Measurements from ENCODE around the gene DDR1. TPM values are rescaled to one million over a fixed set of nuclear protein-coding genes. Genes with fewer than 3 reads are reported as not detected.

DDR1 gene
- total RNA-seq (2014; rRNA removed; shearing (Covaris generic)) (140 and 154 TPM in 2 replicates), polyA plus RNA-seq (2016; fragmentation: Nextera tagmentation; extraction: Ambion mirVana) (58.3 and 71.6 TPM in 2 replicates)
- long read RNA-seq, partial matches to known transcripts, result 6 of 10 reads
- long read RNA-seq, other reads (novel, unspliced or antisense), result 3 of 10 reads

GRCh38 chr6:30883685-30884520 lies at the start of gene DDR1:
Gene DDR1 (plus strand): TSS chr6:30884519. CDS start chr6:30888730, 4,211 bp downstream.
- peak within 1 kb of the TSS; percentile 79 for H3K4me3 Mint-ChIP-seq
- no peaks in the 10 kb centered on the region for H3K9me2 ChIP-seq (ENCODE audit: insufficient read depth)
- peaks cover 33% of the 10 kb centered on the region for H3K27me3 Mint-ChIP-seq (ENCODE audit: insufficient read depth, low read depth, poor library complexity)
- H3K4me2 ChIP-seq, result peak within 1 kb of the TSS; percentile 100
- H3K27me3 ChIP-seq (ENCODE audit: insufficient read depth), result no peaks in the 10 kb centered on the region
- peaks cover 29% of the 10 kb centered on the region for H3F3A ChIP-seq (replicated peaks; ENCODE audit: low read depth)
- H3K9me3 Mint-ChIP-seq, result no peaks in the 10 kb centered on the region
- peak within 1 kb of the TSS; percentile 97 for H3K27ac ChIP-seq (ENCODE audit: low read depth)
- DNase-seq (ENCODE audit: low spot score), result peak; percentile 71
- H3K4me1 ChIP-seq (ENCODE audit: insufficient read depth), result peaks cover 57% of the 10 kb centered on the region
- peak within 1 kb of the TSS; percentile 94 for H3K27ac Mint-ChIP-seq
- peaks cover 10% of the 10 kb centered on the region for H3K36me3 Mint-ChIP-seq (ENCODE audit: low read depth)
- no peak within 1 kb of the TSS for H2AFZ ChIP-seq
- no peaks in the 10 kb centered on the region; the same call in none of the 2 replicates for H3K36me3 ChIP-seq (ENCODE audit: insufficient read depth)
- H3K4me1 Mint-ChIP-seq, result peaks cover 72% of the 10 kb centered on the region
- peak; percentile 5 for ATAC-seq
- TF ChIP-seq JUNB (IDR thresholded peaks at IDR 0.05; ENCODE audit: unreplicated experiment) (no peak), ZNF331 (CRISPR knock-in tag; IDR thresholded peaks at IDR 0.05; ENCODE audit: low read depth) (no peak), REST (IDR thresholded peaks at IDR 0.05; ENCODE audit: unreplicated experiment) (no peak), EZH2phosphoT487 (IDR thresholded peaks at IDR 0.05; ENCODE audit: unreplicated experiment) (no peak), ZNF114 (CRISPR knock-in tag; IDR thresholded peaks at IDR 0.05) (no peak), ETS1 (IDR thresholded peaks at IDR 0.05) (no peak)
- H4K20me1 ChIP-seq (replicated peaks; ENCODE audit: insufficient read depth), result peaks cover 14% of the 10 kb centered on the region
- peaks cover 55% of the 10 kb centered on the region for H3K79me2 ChIP-seq (replicated peaks; ENCODE audit: insufficient read depth)
- H3K4me3 ChIP-seq, result peak within 1 kb of the TSS; percentile 92

- H2AFZ ChIP-seq, result no peak overlapping the region
- DNase-seq (ENCODE audit: low spot score) (no peak), ATAC-seq (no peak)
- TF ChIP-seq NANOG (IDR thresholded peaks at IDR 0.05; ENCODE audit: borderline replicate concordance) (no peak), STAT1 (IDR thresholded peaks at IDR 0.05; ENCODE audit: unreplicated experiment) (no peak), ZNF462 (CRISPR knock-in tag; IDR thresholded peaks at IDR 0.05) (no peak)
Observed at GRCh38 chr6:30834646-30835045, 49.7 kb upstream of the DDR1 start.

More at GRCh38 chr6:30834646-30835045, 49.7 kb upstream of the DDR1 start:
- Histone ChIP-seq H3K36me3 (ENCODE audit: insufficient read depth) (peaks cover 18% of the 10 kb centered on the region), H3K79me2 (replicated peaks; ENCODE audit: insufficient read depth) (no peaks in the 10 kb centered on the region; the same call in 1 of the 2 replicates), H3K4me1 (ENCODE audit: insufficient read depth) (peaks cover 26% of the 10 kb centered on the region), H4K20me1 (replicated peaks; ENCODE audit: insufficient read depth) (no peaks in the 10 kb centered on the region), H3K9me2 (ENCODE audit: insufficient read depth) (peaks cover 3% of the 10 kb centered on the region; the same call in 1 of the 2 replicates), H3K27ac (ENCODE audit: low read depth) (no peak overlapping the region), H3K4me2 (no peak overlapping the region), H3K4me3 (no peak overlapping the region), H3K27me3 (ENCODE audit: insufficient read depth) (no peaks in the 10 kb centered on the region), H3F3A (replicated peaks; ENCODE audit: low read depth) (peaks cover 10% of the 10 kb centered on the region; the same call in 1 of the 2 replicates)
- H3K4me1 Mint-ChIP-seq, result peaks cover 23% of the 10 kb centered on the region
- no peak overlapping the region for H3K4me3 Mint-ChIP-seq
- H3K9me3 Mint-ChIP-seq, result peaks cover 29% of the 10 kb centered on the region; the same call in 2 of the 3 replicates
- peaks cover 15% of the 10 kb centered on the region for H3K27me3 Mint-ChIP-seq (ENCODE audit: insufficient read depth, low read depth, poor library complexity)
- no peak overlapping the region for H3K27ac Mint-ChIP-seq
- peaks cover 37% of the 10 kb centered on the region for H3K36me3 Mint-ChIP-seq (ENCODE audit: low read depth)

All from GM23338 (cell line).